HG02938 (cell line): ENCODE measurements around the gene CDC40.

ENCODE experiments used
- ATAC-seq: cut with Tn5 transposase; IDR thresholded peaks from one replicate; pipeline ENCODE4 v1.9.1; 2021; ENCODE audit warnings: mild to moderate bottlenecking, moderate library complexity; ENCODE audit not compliant: unreplicated experiment

The CDC40 gene

GRCh38 chr6:110180228-110181008 lies at the start of gene CDC40:
Gene CDC40, plus strand, starts transcription at chr6:110180427. Its CDS starts 18 bp downstream, at chr6:110180445.
- ATAC-seq: peak; percentile 49

- no peak for ATAC-seq
Observed at GRCh38 chr6:110137924-110138887, 42.0 kb upstream of the CDC40 start.

GRCh38 chr6:110139052-110139451 lies 41.2 kb upstream of the CDC40 start:
- ATAC-seq: no peak

- ATAC-seq: no peak
Observed at GRCh38 chr6:110140650-110141049, 39.6 kb upstream of the CDC40 start.

- ATAC-seq: no peak
Observed at GRCh38 chr6:110147870-110148269, 32.4 kb upstream of the CDC40 start.

DNA sequence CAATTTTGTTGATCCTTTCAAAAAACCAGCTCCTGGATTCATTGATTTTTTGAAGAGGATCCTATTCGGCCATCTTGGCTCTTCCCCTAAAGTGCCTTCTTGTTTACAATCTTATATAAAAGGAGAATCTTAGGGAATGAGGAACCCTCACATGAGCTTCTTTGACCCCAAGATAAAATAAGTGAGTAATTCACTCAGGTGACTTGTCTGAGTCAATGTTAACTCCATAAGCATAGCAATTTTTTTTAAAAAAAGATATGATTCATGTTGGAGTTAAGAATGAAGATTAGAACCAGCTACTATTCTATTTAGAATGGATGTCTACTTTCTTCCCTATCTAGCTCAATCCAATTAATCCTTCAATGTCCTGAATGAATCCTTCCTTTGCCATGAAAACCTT lies 21.7 kb upstream of the CDC40 start:
- ATAC-seq: no peak

DNA sequence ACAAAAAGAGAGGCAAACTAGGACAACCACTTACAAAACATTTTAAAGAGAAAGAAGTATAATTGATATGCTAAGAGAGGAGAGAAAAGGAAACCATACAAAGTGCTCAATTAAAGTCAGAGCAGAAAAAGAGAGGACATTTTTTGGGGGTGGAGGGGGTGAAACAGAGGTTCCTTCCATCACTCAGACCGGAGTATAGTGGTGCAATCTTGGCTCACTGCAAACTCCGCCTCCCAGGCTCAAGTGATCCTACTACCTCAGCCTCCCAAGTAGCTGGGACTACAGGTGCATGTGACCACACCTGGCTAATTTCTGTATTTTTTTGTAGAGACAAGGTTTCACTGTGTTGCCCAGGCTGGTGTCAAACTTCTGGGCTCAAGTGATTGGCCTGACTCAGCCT lies 10.1 kb upstream of the CDC40 start:
- no peak for ATAC-seq

GRCh38 chr6:110173506-110174132 lies 6.6 kb upstream of the CDC40 start:
- ATAC-seq: no peak

- ATAC-seq: no peak
Observed at GRCh38 chr6:110178626-110179405, 1.4 kb upstream of the CDC40 start.

- ATAC-seq: peak; percentile 84
Observed at GRCh38 chr6:110179406-110180227, 610 bp upstream of the CDC40 start, which contains the start of gene WASF1. Gene WASF1, minus strand, starts transcription at chr6:110179670. Its CDS starts 52,069 bp downstream, at chr6:110127601.

DNA sequence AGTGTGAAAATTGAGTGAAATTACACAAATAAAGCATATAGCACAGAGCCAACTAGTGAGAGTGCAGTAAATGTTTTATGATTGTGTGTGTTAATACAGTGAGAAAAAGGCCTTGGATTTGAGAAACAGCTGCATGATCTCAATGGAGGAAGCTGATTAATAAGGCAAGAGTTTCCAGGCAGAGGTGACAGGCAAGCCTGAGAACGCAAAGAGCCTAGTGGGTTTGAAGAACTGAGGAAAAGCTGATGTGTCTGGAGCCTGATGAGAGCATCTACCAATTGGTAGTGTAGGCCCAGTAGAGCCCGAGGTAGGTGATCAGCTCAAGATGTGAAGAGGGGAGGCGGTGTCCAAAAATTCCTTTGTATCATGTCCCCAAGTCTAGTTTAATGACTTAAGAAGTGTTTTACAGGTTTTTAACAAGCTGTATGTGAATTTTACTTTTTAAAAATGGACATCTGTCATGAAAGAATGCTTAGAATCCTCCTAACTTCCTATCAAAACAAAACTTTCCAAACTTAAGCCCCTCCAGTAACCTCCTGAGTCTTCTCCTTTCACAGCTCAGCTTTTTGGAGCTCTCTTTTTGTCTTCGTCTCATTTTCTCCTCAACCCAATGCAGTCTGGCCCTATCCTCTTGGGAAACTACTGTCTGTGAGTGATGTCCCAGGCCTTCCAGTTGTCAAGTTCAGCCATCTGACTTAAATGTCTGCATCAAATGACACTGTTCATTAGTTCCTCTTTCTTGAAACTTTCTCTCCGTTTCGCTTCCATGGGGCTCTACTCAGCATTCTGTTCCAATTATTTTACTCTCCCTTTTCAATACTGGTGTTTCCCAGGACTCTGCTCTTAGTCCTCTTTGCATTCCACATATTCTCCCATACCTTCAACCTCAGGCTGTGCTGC lies 1.2 kb downstream of the CDC40 start:
- no peak for ATAC-seq

DNA sequence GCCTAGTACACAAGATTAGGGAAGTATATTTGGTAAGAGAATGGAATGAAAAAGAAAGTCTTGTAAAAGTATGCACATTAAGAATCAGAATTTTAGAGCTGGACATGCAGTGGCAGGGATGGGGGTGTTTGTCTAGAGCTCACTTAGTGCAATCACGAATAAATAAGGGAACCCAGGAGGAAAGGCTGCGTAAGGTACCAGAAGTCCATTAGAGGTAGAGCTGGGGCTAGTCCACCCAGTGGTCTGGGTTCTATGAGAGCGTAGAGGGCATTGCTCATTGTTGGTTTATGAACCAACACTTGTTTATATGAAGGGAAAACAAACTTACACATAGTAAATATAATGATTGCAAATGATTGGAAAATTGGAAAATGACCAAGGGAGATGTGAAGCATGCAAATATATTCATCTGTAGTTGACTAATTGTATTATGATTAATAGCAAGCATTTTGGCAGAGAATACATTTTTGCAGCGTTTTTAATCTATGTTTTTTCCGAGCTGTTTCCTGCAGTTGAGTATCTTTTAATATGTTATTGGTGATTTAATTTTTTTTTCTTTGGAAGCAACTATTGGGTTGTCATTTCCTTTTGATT lies 3.2 kb downstream of the CDC40 start:
- ATAC-seq: no peak

DNA sequence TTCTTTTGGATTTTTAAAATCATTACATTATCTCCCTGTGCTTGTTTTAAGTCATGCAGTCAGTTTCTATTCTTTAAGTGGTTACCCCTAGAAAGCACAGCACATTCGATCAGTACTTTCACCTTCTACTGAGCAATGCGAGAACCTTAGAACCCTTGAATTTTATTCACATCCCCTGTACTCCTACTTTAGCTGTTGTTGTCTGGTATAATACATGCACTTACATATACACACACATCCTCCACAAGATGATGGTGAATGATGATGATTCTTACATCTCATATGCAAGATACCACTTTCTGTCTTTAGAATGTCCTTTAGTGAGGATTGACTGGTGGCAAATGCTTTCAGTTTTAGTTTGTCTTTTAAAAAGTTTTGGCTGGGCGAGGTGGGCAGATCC lies 5.7 kb downstream of the CDC40 start:
- peak; percentile 57 for ATAC-seq

DNA sequence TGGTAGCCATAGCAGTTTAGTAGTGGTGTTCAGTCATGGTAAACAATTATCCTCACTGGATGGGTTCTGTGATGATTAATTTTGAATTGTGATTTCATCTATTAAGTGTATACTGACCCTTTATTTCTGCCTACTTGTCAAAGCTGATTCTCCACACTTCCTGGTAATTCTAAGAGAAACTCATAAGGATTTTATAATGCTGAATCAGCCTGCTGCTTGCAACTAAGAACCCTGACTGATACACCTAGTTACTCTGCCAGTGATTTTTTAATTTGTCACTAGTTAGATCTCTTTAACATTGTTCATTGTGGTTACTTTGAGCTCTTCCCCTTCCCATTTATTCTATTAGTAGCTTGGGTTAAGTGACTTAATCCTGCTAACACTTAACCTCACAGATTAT lies 8.6 kb downstream of the CDC40 start:
- no peak for ATAC-seq

GRCh38 chr6:110190726-110191125 lies 10.5 kb downstream of the CDC40 start:
- ATAC-seq: no peak

GRCh38 chr6:110191477-110191876 lies 11.2 kb downstream of the CDC40 start:
- ATAC-seq: no peak

- ATAC-seq: no peak
Observed at GRCh38 chr6:110195639-110196038, 15.4 kb downstream of the CDC40 start.

DNA sequence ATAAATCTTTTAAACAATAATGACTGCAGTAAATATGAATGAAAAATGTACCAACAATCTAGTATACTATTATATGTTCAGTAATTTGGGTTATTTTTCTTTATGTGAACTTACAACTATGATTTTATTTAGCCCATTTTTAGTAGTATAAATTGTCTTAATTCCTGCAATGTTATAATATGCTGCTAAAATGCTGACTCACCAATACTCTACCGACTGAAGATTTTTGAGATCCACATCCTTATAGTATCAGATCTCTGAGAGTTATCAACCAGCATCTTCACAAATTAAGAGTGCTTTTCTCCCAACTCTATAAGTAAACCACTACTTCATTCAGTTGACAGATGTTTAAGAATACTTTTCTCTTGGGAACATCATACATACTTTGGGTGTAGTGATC lies 16.6 kb downstream of the CDC40 start:
- ATAC-seq: no peak
